Stimulated activated CD8-positive, alpha-beta memory T cell treated with anti-CD3 and anti-CD28 coated beads, Interleukin-12 subunit alpha, Interleukin-12 subunit beta, amount 100 ng/mL, for 1 hour (primary cell): ENCODE measurements around the gene TMEM271.
A peak's percentile ranks its signal among the peaks of the same experiment; 100 is the strongest.
"Not testable (repeated sequence)": the region's sequence is repeated elsewhere in the genome, so short reads cannot be mapped to it uniquely, and the experiment has no call there.

Experiments
- DNase-seq: peaks from one replicate; pipeline ENCODE4 v3.0.0-alpha.2; 2020; ENCODE audit warnings: low read depth

The TMEM271 gene

DNA sequence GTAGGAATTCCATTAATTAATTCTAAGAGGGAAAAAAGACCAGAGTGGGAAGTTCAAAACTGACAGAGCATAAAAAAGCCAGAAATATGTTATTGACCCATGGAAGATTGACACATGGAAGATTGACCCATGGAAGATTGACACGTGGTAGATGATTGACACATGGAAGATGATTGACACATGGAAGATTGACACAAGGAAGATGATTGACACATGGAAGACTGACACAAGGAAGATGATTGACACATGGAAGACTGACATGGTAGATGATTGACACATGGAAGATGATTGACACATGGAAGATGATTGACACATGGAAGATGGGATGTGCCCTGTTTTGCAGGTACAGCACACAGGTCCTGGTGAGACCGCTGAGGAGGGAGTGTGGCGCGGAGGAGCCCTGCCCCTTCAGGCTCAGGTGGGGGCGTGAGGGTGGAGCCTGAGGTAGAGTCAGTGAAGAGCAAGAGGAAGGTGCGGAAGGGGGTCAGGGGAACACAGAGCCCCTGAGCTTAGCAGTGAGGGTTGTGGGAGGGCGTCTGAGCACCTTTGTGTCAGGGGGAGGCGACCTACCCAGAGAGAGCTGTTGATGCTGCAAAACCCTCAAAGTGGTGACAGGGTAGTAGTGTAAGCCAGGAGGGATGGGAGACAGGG, 33.4 kb upstream of the TMEM271 start:
- no peak for DNase-seq

- DNase-seq, result no peak
Observed at GRCh38 chr4:608236-608635, 32.1 kb upstream of the TMEM271 start.

DNA sequence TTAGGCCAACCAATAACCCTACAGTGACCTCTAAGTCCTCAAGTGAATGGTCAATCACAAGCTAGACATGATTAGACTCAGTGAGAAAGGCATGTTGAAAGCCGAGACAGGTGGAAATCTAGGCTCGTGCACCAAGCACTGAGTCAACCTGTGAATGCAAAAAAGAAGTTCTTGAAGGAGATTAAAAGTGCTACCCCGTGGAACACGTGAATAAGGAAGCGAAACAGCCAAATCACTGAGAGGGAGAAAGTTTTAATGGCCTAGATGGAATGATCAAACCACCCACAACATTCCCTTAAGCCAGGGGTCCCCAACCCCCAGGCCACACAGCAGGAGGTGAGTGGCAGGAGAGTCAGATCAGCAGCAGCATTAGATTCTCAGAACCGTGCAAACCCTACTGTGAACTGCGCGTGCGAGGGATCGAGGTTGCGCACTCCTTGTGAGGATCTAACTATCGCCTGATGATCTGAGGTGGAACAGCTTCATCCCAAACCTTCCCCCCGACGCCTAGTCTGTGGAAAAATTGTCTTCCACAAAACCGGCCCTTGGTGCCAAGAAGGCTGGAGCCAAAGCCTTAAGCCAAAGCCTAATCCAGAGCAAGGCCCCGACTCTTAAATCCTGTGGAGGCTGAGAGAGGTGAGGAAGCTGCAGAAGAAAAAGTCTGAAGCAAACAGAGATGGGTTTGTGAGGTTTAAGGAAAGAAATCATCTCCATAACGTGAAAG, 29.8 kb upstream of the TMEM271 start:
- DNase-seq, result no peak

DNA sequence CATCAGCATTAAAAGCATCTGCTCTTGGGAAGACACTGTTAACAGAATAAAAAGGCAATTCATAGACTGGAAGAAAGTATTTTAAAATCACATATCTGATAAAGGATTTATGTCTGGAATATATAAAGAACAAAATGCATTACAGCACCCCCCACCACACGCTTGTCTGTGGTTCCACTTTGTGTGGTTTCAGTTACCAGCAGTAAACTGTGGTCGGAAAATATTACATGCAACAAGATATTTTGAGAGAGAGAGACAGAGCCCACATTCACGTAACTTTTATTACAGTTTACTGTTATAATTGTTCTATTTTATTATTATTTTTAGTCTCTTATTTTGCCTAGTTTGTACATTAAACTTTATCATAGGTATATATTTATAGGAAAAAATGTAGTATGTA, 28.0 kb upstream of the TMEM271 start:
- DNase-seq, result peak; percentile 7

- peak; percentile 4 for DNase-seq
Observed at GRCh38 chr4:602559-602942, 26.5 kb upstream of the TMEM271 start.

DNA sequence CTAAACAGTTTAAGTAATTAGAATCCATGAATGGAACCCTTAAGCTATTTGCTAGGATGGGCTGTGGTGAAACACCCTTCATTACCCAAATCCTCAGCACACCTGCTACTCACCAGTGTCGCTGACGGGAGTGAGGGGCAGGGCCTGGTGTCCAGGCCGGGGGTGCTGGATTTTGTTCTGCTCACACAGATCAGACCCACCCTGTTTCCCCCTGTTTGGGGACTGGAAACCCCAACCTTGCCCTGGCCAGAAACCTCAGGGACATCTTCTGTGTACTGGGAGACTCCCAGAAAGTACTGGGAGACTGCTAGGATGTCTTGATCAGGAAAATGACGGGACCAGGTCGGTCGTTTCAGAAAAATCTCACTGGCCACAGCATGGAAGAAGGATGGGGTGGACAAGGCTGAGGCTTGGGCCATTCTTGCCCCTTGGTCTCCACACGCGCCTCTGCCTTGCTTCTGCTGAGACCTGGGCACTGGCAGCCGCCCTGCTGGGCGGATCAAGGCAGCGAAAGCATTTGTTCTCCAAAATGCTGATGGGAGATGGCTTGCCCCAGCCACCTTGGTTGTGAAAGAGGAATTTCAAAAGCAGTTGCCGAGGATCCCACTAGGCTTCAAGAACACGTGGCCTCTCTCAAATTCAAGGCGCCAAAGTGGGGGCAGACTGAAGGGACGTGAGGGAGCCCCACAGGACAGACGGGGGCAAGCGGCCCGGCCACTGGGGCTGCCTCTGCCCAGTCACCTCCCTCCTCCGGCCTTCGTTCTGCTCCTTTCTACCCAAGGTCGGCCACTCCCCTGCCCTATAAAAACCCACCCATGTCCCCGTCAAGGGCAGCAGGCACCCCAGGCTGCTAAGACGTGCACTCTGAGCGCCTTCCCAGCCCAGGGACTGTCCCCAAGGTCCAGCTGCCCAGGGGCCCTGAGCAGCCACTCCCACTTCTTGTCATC, 25.8 kb upstream of the TMEM271 start:
- DNase-seq, result no peak

DNA sequence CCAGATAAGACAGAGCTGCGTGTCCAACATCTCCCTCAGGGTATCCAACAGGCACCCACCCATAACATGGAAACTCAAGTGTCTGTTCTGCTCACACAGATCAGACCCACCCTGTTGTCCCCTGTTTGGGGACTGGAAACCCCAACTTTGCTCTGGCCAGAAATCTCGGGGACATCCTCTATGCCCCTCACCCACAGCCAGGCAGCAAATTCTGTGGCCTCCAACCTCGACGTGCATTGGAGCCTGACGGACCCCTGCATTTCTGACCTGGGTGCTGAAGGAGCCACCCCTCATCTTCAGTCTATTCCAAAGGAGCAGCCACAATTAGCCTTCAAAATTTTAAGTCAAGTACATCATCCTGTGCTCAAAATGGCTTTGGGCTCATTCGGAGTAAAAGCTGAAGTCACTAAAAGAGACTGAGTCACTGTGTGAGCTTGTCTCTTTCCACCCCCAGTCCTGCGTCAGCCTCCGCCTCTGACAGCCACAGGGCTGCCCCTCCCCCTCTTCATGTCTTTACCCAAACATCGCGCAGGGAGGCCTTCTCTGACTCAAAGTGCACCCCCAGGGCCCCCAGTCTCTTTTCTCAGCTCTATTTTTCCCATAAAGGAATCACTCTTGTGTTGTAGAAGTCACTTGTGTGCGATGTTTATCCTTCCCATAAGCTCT, 24.9 kb upstream of the TMEM271 start:
- no peak for DNase-seq

DNA sequence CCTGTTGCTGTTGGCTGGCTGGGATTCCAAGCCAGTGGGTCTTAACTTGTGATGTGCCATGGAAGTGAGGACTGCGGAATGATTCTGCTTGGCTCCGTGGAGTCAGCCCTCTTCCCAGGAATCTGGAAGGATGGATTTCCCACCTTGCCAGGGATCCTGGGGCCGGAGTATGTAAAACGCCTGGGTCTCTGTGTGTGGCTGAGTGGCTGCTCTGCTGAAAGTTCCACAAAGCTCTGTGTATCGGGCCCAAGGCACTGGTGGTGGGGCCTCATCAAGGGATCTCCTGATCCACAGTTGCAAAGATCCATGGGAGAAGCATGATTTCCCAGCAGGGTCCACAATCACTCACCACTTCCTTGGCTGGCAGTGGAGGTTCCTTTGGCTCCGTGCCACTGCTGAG, 24.1 kb upstream of the TMEM271 start:
- DNase-seq, result no peak

DNA sequence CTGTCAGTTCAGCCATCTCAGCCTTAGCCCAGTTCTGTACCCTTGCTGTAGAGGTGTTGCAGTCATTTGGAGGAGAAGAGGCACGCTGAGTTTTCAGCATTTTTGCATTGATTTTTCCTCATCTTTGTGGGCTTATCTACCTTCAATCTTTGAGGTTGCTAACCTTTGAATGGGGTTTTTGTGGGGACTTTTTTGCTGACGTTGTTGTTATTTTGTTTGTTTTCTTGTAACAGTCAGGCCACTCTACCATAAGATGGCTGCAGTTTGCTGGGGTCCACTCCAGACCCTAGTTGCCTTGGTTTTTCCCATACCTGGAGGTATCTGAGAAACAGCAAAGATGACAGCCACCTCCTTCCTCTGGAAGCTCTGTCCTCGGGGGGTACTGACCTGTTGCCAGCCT, 22.8 kb upstream of the TMEM271 start:
- DNase-seq, result no peak

- DNase-seq, result no peak
Observed at GRCh38 chr4:592825-593520, 16.9 kb upstream of the TMEM271 start.

GRCh38 chr4:592178-592577, 16.1 kb upstream of the TMEM271 start:
- DNase-seq, result not testable (repeated sequence)

DNA sequence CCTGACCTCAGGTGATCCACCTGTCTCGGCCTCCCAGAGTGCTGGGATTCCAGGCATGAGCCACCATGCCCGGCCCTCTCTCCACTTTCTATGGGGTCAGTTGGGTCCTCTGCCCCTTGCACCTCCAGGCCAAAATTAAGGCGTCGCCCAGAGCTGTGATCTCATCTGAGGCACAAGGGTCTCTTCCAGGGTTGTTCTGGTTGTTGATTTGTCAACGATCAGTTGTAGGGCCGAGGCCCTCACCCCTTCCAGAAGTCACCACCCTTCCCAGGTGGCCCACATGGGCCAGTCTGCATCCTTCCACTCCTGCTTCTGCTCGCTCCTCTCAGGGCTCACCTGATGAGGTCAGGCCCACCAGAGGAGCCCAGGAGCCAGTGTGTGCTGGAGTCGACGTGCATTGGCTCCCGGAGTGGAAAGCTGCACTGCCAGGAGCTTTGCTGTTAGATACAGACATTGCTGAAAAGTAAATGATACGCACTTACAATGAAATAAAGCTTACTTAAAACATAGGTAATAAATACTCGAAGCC, 14.3 kb upstream of the TMEM271 start:
- no peak for DNase-seq

GRCh38 chr4:589219-589963, 13.3 kb upstream of the TMEM271 start:
- no peak for DNase-seq

- DNase-seq, result no peak
Observed at GRCh38 chr4:588351-588849, 12.3 kb upstream of the TMEM271 start.

- no peak for DNase-seq
Observed at GRCh38 chr4:587671-588350, 11.7 kb upstream of the TMEM271 start.

GRCh38 chr4:583820-584219, 7.7 kb upstream of the TMEM271 start:
- no peak for DNase-seq

DNA sequence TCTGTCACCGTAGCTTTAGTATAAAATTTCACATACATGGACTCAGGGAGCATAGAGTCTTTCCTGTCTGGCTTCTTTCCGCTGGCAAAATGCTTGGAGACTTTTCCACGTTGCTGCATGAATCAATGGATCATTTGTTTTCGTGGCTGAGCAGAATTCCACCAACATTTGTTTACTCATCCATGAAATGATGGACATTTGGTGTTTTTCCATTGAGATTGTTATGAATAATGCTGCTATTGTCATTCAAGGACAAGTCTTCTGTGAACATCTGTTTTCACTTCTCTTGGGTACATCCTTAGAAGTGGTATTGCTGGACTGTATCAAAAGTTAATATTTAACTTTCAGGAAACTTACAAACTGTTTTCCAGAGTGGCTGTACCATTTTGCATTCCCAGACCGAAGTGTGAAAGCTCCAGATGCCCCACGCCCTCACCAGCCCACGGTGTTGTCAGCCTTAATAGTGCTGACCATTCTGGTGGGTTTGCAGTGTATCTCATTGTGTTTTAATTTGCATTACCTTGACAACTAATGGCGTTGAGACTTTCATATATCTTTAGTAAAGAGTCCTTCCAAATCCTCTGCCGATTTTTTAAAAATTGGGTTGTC, 5.8 kb upstream of the TMEM271 start:
- no peak for DNase-seq

- DNase-seq, result no peak
Observed at GRCh38 chr4:581181-581580, 5.1 kb upstream of the TMEM271 start.

- no peak for DNase-seq
Observed at GRCh38 chr4:579543-580175, 3.6 kb upstream of the TMEM271 start.
